ENCODE measurements around the gene B4GALT6. TPM values are rescaled to one million over a fixed set of nuclear protein-coding genes. Genes with fewer than 3 reads are reported as not detected.

B4GALT6 gene
- polyA plus RNA-seq, 1 donor (not counting 4 experiments of a cell fraction or from before 2014, with no cell fraction given), result 7.1 TPM

GRCh38 chr18:31612124-31612523 lies 72.3 kb downstream of the B4GALT6 start:
- FAIRE-seq, result no peak
- Histone ChIP-seq H4K20me1 (ENCODE audit: control insufficient read depth, extremely low read depth, insufficient read depth, low read length) (no peaks in the 10 kb centered on the region), H3K4me3 (ENCODE audit: control insufficient read depth in 2 of 3, extremely low read depth in 1 of 3, insufficient read depth in 2 of 3, low read depth in 1 of 3, low read length in 3 of 3) (no peak overlapping the region), H3K9me1 (ENCODE audit: control insufficient read depth, extremely low read depth, insufficient read depth, low read length) (no peaks in the 10 kb centered on the region), H3K4me1 (ENCODE audit: control insufficient read depth, extremely low read depth, insufficient read depth, low read length) (no peaks in the 10 kb centered on the region), H3K4me2 (ENCODE audit: control insufficient read depth, extremely low read depth, insufficient read depth, low read depth, low read length) (no peak overlapping the region), H3K79me2 (ENCODE audit: control insufficient read depth, insufficient read depth, low read length) (no peaks in the 10 kb centered on the region), H3K36me3 (ENCODE audit: control insufficient read depth in 2 of 2, extremely low read depth in 1 of 2, insufficient read depth in 2 of 2, low read length in 2 of 2) (no peaks in the 10 kb centered on the region), H3K27me3 (ENCODE audit: control insufficient read depth, extremely low read depth, insufficient read depth, low read length) (no peaks in the 10 kb centered on the region), H3K27ac (ENCODE audit: control insufficient read depth, insufficient read depth, low read length) (no peak overlapping the region), H3K9ac (ENCODE audit: control insufficient read depth, extremely low read depth, insufficient read depth, low read length) (no peak overlapping the region), H3K9me3 (ENCODE audit: control insufficient read depth, low read depth, low read length) (no peaks in the 10 kb centered on the region), H2AFZ (ENCODE audit: control insufficient read depth, low read length) (no peak overlapping the region)
- TF ChIP-seq, protein P1, sequence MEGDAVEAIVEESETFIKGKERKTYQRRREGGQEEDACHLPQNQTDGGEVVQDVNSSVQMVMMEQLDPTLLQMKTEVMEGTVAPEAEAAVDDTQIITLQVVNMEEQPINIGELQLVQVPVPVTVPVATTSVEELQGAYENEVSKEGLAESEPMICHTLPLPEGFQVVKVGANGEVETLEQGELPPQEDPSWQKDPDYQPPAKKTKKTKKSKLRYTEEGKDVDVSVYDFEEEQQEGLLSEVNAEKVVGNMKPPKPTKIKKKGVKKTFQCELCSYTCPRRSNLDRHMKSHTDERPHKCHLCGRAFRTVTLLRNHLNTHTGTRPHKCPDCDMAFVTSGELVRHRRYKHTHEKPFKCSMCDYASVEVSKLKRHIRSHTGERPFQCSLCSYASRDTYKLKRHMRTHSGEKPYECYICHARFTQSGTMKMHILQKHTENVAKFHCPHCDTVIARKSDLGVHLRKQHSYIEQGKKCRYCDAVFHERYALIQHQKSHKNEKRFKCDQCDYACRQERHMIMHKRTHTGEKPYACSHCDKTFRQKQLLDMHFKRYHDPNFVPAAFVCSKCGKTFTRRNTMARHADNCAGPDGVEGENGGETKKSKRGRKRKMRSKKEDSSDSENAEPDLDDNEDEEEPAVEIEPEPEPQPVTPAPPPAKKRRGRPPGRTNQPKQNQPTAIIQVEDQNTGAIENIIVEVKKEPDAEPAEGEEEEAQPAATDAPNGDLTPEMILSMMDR (optimal IDR thresholded peaks at IDR 0.05 in 1 of 3, IDR thresholded peaks at IDR 0.05 in 1 of 3, conservative IDR thresholded peaks at IDR 0.05 in 1 of 3; ENCODE audit: extremely low read depth in 1 of 3, insufficient read depth in 2 of 3, low read length in 3 of 3), result no peak
- no peak for TF ChIP-seq EZH2 (IDR thresholded peaks at IDR 0.05; ENCODE audit: low read length)
- no peak for DNase-seq (ENCODE audit: low read depth, low spot score)
- dilution Hi-C loops (cut with MboI; ENCODE audit: extremely low pct_ligation_motif_present, low sequenced_read_pairs), result no loop called here

DNA sequence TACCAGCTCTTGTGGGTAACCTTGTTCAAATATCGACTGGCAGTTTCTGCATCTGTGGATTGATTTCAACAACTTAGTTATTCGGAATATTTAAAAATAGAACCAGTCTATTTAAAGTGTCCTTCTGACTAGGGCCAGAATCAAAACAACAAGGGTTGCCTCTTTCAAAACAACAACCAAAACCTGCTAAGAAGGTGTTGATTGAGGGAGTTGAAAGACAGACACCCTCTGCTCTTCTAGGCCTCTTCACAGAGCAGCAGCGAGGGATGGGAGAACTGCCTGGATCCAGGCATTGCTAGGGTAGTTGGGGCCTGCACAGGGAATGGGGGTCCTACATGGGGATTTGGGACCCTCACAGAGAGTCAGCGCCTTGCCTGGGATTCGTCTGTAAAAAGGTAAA lies 72.9 kb downstream of the B4GALT6 start:
- no peaks in the 10 kb centered on the region for H3K36me3 ChIP-seq (ENCODE audit: control insufficient read depth in 2 of 2, extremely low read depth in 1 of 2, insufficient read depth in 2 of 2, low read length in 2 of 2)
- no peak for DNase-seq (ENCODE audit: low read depth, low spot score)
- H3K79me2 ChIP-seq (ENCODE audit: control insufficient read depth, insufficient read depth, low read length), result no peaks in the 10 kb centered on the region
- H3K4me3 ChIP-seq (ENCODE audit: control insufficient read depth in 2 of 3, extremely low read depth in 1 of 3, insufficient read depth in 2 of 3, low read depth in 1 of 3, low read length in 3 of 3), result no peak overlapping the region
- FAIRE-seq, result no peak
- H2AFZ ChIP-seq (ENCODE audit: control insufficient read depth, low read length), result no peak overlapping the region
- no peaks in the 10 kb centered on the region for H3K9me3 ChIP-seq (ENCODE audit: control insufficient read depth, low read depth, low read length)
- H3K9ac ChIP-seq (ENCODE audit: control insufficient read depth, extremely low read depth, insufficient read depth, low read length), result no peak overlapping the region
- no peak overlapping the region for H3K4me2 ChIP-seq (ENCODE audit: control insufficient read depth, extremely low read depth, insufficient read depth, low read depth, low read length)
- no peaks in the 10 kb centered on the region for H3K27me3 ChIP-seq (ENCODE audit: control insufficient read depth, extremely low read depth, insufficient read depth, low read length)
- no peaks in the 10 kb centered on the region for H3K9me1 ChIP-seq (ENCODE audit: control insufficient read depth, extremely low read depth, insufficient read depth, low read length)
- no peaks in the 10 kb centered on the region for H3K4me1 ChIP-seq (ENCODE audit: control insufficient read depth, extremely low read depth, insufficient read depth, low read length)
- dilution Hi-C loops (cut with MboI; ENCODE audit: extremely low pct_ligation_motif_present, low sequenced_read_pairs), result no loop called here
- no peak for TF ChIP-seq EZH2 (IDR thresholded peaks at IDR 0.05; ENCODE audit: low read length)
- TF ChIP-seq, protein P1 (optimal IDR thresholded peaks at IDR 0.05 in 1 of 3, IDR thresholded peaks at IDR 0.05 in 1 of 3, conservative IDR thresholded peaks at IDR 0.05 in 1 of 3; ENCODE audit: extremely low read depth in 1 of 3, insufficient read depth in 2 of 3, low read length in 3 of 3), result no peak
- H4K20me1 ChIP-seq (ENCODE audit: control insufficient read depth, extremely low read depth, insufficient read depth, low read length), result no peaks in the 10 kb centered on the region
- H3K27ac ChIP-seq (ENCODE audit: control insufficient read depth, insufficient read depth, low read length), result no peak overlapping the region

Data from keratinocyte (primary cell).